Smooth muscle cell of the brain vasculature (primary cell): ENCODE data around the gene DMD.
"Not testable (repeated sequence)": the region's sequence is repeated elsewhere in the genome, so short reads cannot be mapped to it uniquely, and the experiment has no call there.

Experiments
- DNase-seq: peaks from one replicate; pipeline ENCODE4 v3.0.0-alpha.2; 2012; ENCODE audit warnings: low read depth, low spot score

DMD gene

GRCh38 chrX:32281853-32282252 is 929.5 kb downstream of the DMD start:
- no peak for DNase-seq

GRCh38 chrX:32280921-32281320 is 930.4 kb downstream of the DMD start:
- no peak for DNase-seq

GRCh38 chrX:32280489-32280888 is 930.9 kb downstream of the DMD start:
- DNase-seq, result no peak

GRCh38 chrX:32276153-32276552 is 935.2 kb downstream of the DMD start:
- DNase-seq, result no peak

GRCh38 chrX:32269866-32270265 is 941.5 kb downstream of the DMD start:
- DNase-seq, result no peak

GRCh38 chrX:32268207-32268606 is 943.1 kb downstream of the DMD start:
- no peak for DNase-seq

- DNase-seq, result no peak
Observed at GRCh38 chrX:32267796-32268195, 943.6 kb downstream of the DMD start.

- DNase-seq, result not testable (repeated sequence)
Observed at GRCh38 chrX:32246675-32247074, 964.7 kb downstream of the DMD start.

- DNase-seq, result no peak
Observed at GRCh38 chrX:32195611-32196010, 1015.7 kb downstream of the DMD start.

- no peak for DNase-seq
Observed at GRCh38 chrX:32191316-32191715, 1020.0 kb downstream of the DMD start.

GRCh38 chrX:32185160-32185559 is 1026.2 kb downstream of the DMD start:
- no peak for DNase-seq

GRCh38 chrX:32183066-32183465 is 1028.3 kb downstream of the DMD start:
- no peak for DNase-seq

GRCh38 chrX:32176510-32176909 is 1034.8 kb downstream of the DMD start:
- DNase-seq, result no peak

GRCh38 chrX:32170481-32170880 is 1040.9 kb downstream of the DMD start:
- no peak for DNase-seq

GRCh38 chrX:32155044-32155638 is 1056.2 kb downstream of the DMD start:
- no peak for DNase-seq

- DNase-seq, result no peak
Observed at GRCh38 chrX:32153585-32153984, 1057.8 kb downstream of the DMD start.

- no peak for DNase-seq
Observed at GRCh38 chrX:32150141-32150540, 1061.2 kb downstream of the DMD start.

- no peak for DNase-seq
Observed at GRCh38 chrX:32141841-32142240, 1069.5 kb downstream of the DMD start.

GRCh38 chrX:32139476-32139875 is 1071.9 kb downstream of the DMD start:
- DNase-seq, result no peak

- DNase-seq, result no peak
Observed at GRCh38 chrX:32137525-32137924, 1073.8 kb downstream of the DMD start.

GRCh38 chrX:32126997-32127396 is 1084.4 kb downstream of the DMD start:
- DNase-seq, result no peak

- no peak for DNase-seq
Observed at GRCh38 chrX:32118832-32119231, 1092.5 kb downstream of the DMD start.

- no peak for DNase-seq
Observed at GRCh38 chrX:32116047-32116446, 1095.3 kb downstream of the DMD start.

- DNase-seq, result no peak
Observed at GRCh38 chrX:32087663-32088062, 1123.7 kb downstream of the DMD start.
